H1 (cell line): Measurements from ENCODE around the gene PSMC3. TPM values are rescaled to one million over a fixed set of nuclear protein-coding genes. Genes with fewer than 3 reads are reported as not detected.

Experiments used
- CEBPB ChIP-seq: IDR thresholded peaks from 2 replicates; pipeline ENCODE4 v1.6.1; 2012; ENCODE audit warnings: low read depth, low read length
- CHD2 ChIP-seq: IDR thresholded peaks from 2 replicates; pipeline ENCODE4 v1.6.1; 2012; ENCODE audit warnings: low read length, improper control_type of control experiment
- POLR2A ChIP-seq, 2 experiments: IDR thresholded peaks; 1 replicate in 1 of 2; 2 replicates in 1 of 2; pipeline ENCODE4 v1.6.1; 2011; ENCODE audit warnings: low read depth in 2 of 2, low read length in 2 of 2, mild to moderate bottlenecking in 2 of 2; ENCODE audit errors: control extremely low read depth in 1 of 2
- RNF2 ChIP-seq: fragments of 200-900, 300-1000 bp; sonication (generic); IDR thresholded peaks from 2 replicates; pipeline ENCODE4 v1.7.1; 2016; ENCODE audit warnings: borderline replicate concordance, low read depth, mild to moderate bottlenecking, antibody characterized with exemption, low read length; ENCODE audit not compliant: poor library complexity, severe bottlenecking; ENCODE audit errors: missing control alignments
- SIN3A ChIP-seq, 2 experiments: IDR thresholded peaks in 1 of 2; conservative IDR thresholded peaks in 1 of 2; 2 replicates each; pipeline ENCODE4 v1.6.1; 2011 to 2012; ENCODE audit warnings: low read length in 2 of 2, improper control_type of control experiment in 1 of 2, low read depth in 1 of 2, mild to moderate bottlenecking in 1 of 2
- SIRT6 ChIP-seq: IDR thresholded peaks from one replicate; pipeline ENCODE4 v1.7.1; 2012; ENCODE audit warnings: low read length, inconsistent platforms
- SP4 ChIP-seq: IDR thresholded peaks from 2 replicates; pipeline ENCODE4 v1.6.1; 2012; ENCODE audit warnings: low read length, inconsistent platforms
- SRF ChIP-seq: IDR thresholded peaks from 2 replicates; pipeline ENCODE4 v1.6.1; 2011; ENCODE audit warnings: mild to moderate bottlenecking, low read depth, low read length, moderate library complexity
- YY1 ChIP-seq: IDR thresholded peaks from 2 replicates; pipeline ENCODE4 v1.6.1; 2011; ENCODE audit warnings: low read depth, mild to moderate bottlenecking, low read length
- polyA plus RNA-seq, 7 experiments: library from polyadenylated mRNA; depleted of rRNA in 3 of 7; stranded (reverse) in 5 of 7; unstranded in 2 of 7; fragments of >200 nt in 5 of 7; fragments of 200-250 nt in 2 of 7; gene quantifications; 1 replicate in 5 of 7; 2 replicates in 1 of 7; 4 replicates in 1 of 7; pipeline versions ENCODE4 v1.2.1 to v1.2.3, GENCODE V29; 2011 to 2013; ENCODE audit warnings: missing spikeins in 2 of 7, mixed read lengths in 2 of 7
- total RNA-seq: library from RNA; stranded (reverse); fragmentation: NEBNext Ultra II Directional; extraction: Animal tissue kit (Norgen Biotek cat#: 25700); gene quantifications from 2 replicates; pipeline ENCODE4 v1.2.1, GENCODE V29; 2021
- TF ChIP-seq, protein P1 (sequence below): fragments of 300-600 bp; sonication (generic); IDR thresholded peaks from 2 replicates; pipeline ENCODE4 v1.7.1; 2012; ENCODE audit warnings: low read length, moderate library complexity, mild to moderate bottlenecking, inconsistent platforms; ENCODE audit not compliant: insufficient replicate concordance
- TF ChIP-seq, protein P2 (sequence below): IDR thresholded peaks from 2 replicates; pipeline ENCODE4 v1.6.1; 2012; ENCODE audit warnings: inconsistent platforms

The PSMC3 gene
- total and polyA plus RNA-seq, 2 of the 8 experiments (the other 6 are each of a cell fraction or from before 2014, with no cell fraction given) = 105 to 160 TPM

DNA sequence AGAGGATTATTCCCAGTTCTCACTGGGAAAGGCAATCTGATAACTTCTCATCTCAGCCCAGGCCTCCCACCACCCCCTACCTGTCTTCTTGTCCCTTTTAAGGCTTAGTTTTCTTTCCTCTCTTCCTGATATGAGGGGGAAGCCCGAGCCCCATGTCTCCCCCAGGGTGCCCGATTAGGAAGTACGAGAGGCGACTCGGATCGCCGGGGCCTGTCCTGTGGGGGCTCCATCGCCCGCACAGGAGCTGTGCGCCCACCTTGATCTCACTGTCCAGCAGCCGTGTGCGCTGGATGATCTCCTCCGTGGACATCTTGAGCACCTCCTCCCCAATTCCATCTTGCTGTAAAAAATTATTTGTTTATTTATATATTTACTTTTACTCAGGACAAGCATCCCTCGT, 628 bp downstream of the PSMC3 start (continued):
- TF ChIP-seq, protein P1, sequence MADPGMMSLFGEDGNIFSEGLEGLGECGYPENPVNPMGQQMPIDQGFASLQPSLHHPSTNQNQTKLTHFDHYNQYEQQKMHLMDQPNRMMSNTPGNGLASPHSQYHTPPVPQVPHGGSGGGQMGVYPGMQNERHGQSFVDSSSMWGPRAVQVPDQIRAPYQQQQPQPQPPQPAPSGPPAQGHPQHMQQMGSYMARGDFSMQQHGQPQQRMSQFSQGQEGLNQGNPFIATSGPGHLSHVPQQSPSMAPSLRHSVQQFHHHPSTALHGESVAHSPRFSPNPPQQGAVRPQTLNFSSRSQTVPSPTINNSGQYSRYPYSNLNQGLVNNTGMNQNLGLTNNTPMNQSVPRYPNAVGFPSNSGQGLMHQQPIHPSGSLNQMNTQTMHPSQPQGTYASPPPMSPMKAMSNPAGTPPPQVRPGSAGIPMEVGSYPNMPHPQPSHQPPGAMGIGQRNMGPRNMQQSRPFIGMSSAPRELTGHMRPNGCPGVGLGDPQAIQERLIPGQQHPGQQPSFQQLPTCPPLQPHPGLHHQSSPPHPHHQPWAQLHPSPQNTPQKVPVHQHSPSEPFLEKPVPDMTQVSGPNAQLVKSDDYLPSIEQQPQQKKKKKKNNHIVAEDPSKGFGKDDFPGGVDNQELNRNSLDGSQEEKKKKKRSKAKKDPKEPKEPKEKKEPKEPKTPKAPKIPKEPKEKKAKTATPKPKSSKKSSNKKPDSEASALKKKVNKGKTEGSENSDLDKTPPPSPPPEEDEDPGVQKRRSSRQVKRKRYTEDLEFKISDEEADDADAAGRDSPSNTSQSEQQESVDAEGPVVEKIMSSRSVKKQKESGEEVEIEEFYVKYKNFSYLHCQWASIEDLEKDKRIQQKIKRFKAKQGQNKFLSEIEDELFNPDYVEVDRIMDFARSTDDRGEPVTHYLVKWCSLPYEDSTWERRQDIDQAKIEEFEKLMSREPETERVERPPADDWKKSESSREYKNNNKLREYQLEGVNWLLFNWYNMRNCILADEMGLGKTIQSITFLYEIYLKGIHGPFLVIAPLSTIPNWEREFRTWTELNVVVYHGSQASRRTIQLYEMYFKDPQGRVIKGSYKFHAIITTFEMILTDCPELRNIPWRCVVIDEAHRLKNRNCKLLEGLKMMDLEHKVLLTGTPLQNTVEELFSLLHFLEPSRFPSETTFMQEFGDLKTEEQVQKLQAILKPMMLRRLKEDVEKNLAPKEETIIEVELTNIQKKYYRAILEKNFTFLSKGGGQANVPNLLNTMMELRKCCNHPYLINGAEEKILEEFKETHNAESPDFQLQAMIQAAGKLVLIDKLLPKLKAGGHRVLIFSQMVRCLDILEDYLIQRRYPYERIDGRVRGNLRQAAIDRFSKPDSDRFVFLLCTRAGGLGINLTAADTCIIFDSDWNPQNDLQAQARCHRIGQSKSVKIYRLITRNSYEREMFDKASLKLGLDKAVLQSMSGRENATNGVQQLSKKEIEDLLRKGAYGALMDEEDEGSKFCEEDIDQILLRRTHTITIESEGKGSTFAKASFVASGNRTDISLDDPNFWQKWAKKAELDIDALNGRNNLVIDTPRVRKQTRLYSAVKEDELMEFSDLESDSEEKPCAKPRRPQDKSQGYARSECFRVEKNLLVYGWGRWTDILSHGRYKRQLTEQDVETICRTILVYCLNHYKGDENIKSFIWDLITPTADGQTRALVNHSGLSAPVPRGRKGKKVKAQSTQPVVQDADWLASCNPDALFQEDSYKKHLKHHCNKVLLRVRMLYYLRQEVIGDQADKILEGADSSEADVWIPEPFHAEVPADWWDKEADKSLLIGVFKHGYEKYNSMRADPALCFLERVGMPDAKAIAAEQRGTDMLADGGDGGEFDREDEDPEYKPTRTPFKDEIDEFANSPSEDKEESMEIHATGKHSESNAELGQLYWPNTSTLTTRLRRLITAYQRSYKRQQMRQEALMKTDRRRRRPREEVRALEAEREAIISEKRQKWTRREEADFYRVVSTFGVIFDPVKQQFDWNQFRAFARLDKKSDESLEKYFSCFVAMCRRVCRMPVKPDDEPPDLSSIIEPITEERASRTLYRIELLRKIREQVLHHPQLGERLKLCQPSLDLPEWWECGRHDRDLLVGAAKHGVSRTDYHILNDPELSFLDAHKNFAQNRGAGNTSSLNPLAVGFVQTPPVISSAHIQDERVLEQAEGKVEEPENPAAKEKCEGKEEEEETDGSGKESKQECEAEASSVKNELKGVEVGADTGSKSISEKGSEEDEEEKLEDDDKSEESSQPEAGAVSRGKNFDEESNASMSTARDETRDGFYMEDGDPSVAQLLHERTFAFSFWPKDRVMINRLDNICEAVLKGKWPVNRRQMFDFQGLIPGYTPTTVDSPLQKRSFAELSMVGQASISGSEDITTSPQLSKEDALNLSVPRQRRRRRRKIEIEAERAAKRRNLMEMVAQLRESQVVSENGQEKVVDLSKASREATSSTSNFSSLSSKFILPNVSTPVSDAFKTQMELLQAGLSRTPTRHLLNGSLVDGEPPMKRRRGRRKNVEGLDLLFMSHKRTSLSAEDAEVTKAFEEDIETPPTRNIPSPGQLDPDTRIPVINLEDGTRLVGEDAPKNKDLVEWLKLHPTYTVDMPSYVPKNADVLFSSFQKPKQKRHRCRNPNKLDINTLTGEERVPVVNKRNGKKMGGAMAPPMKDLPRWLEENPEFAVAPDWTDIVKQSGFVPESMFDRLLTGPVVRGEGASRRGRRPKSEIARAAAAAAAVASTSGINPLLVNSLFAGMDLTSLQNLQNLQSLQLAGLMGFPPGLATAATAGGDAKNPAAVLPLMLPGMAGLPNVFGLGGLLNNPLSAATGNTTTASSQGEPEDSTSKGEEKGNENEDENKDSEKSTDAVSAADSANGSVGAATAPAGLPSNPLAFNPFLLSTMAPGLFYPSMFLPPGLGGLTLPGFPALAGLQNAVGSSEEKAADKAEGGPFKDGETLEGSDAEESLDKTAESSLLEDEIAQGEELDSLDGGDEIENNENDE = no peak
- no peak for TF ChIP-seq RNF2
- TF ChIP-seq SIN3A (conservative IDR thresholded peaks at IDR 0.05 in 1 of 2, IDR thresholded peaks at IDR 0.05 in 1 of 2; ENCODE audit: low read depth in 1 of 2, low read length in 2 of 2) = no peak; a peak in 1 of 4 replicates
- no peak for TF ChIP-seq SRF
- TF ChIP-seq CHD2 = no peak
- TF ChIP-seq, protein P2, sequence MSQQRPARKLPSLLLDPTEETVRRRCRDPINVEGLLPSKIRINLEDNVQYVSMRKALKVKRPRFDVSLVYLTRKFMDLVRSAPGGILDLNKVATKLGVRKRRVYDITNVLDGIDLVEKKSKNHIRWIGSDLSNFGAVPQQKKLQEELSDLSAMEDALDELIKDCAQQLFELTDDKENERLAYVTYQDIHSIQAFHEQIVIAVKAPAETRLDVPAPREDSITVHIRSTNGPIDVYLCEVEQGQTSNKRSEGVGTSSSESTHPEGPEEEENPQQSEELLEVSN = no peak
- TF ChIP-seq POLR2A (IDR thresholded peaks at IDR 0.05; ENCODE audit: control extremely low read depth in 1 of 2, low read depth in 2 of 2, low read length in 2 of 2) = no peak
- TF ChIP-seq YY1 = no peak
- no peak for TF ChIP-seq CEBPB
- no peak for TF ChIP-seq SP4
- TF ChIP-seq SIRT6 = no peak
